Spleen (tissue), 11 donors: ENCODE measurements around the gene DLG2. TPM values are rescaled to one million over a fixed set of nuclear protein-coding genes. Genes with fewer than 3 reads are reported as not detected.

Experiments used
- DNase-seq: peaks from one replicate; pipeline ENCODE4 v3.0.0-alpha.2; 2020
- H3K27ac ChIP-seq, 8 donors: fragments of 200-600 bp; sonication (generic) in 7 of 8; 1 replicate in 4 of 8; 2 replicates in 4 of 8; pipeline versions ENCODE4 v1.5.0 to v1.8.0; 2016 to 2021; ENCODE audit warnings: inconsistent platforms in 4 of 8, mild to moderate bottlenecking in 4 of 8, moderate library complexity in 1 of 8
- H3K27me3 ChIP-seq, 7 donors: fragments of 200-600 bp; sonication (generic) in 6 of 7; replicated peaks in 1 of 7; 1 replicate in 4 of 7; 2 replicates in 3 of 7; pipeline versions ENCODE4 v1.5.0 to v1.8.0; 2016 to 2021; ENCODE audit warnings: inconsistent platforms in 3 of 7, mild to moderate bottlenecking in 1 of 7
- H3K36me3 ChIP-seq, 6 donors: fragments of 200-600 bp; sonication (generic) in 5 of 6; 1 replicate in 4 of 6; 2 replicates in 2 of 6; pipeline versions ENCODE4 v1.5.0 to v1.8.0; 2016 to 2021; ENCODE audit warnings: inconsistent platforms in 2 of 6
- H3K4me1 ChIP-seq, 6 donors: fragments of 200-600 bp; sonication (generic) in 5 of 6; 1 replicate in 3 of 6; 2 replicates in 3 of 6; pipeline versions ENCODE4 v1.5.0 to v1.8.0; 2016 to 2021; ENCODE audit warnings: inconsistent platforms in 3 of 6
- H3K4me3 ChIP-seq, 8 donors: fragments of 200-600 bp; sonication (generic) in 7 of 8; 1 replicate in 4 of 8; 2 replicates in 4 of 8; pipeline versions ENCODE4 v1.5.0 to v1.8.0; 2016 to 2021; ENCODE audit warnings: inconsistent platforms in 4 of 8, mild to moderate bottlenecking in 4 of 8, moderate library complexity in 2 of 8
- H3K9me3 ChIP-seq, 8 donors: fragments of 200-600 bp; sonication (generic) in 7 of 8; 1 replicate in 4 of 8; 2 replicates in 4 of 8; pipeline versions ENCODE4 v1.5.0 to v1.8.0; 2016 to 2021; ENCODE audit warnings: inconsistent platforms in 4 of 8
- CTCF ChIP-seq, 11 experiments: fragments of 200-600 bp in 7 of 11; fragments of 450-650 bp in 4 of 11; sonication (generic) in 4 of 11; IDR thresholded peaks in 8 of 11; conservative IDR thresholded peaks in 3 of 11; 1 replicate in 7 of 11; 2 replicates in 4 of 11; pipeline versions ENCODE4 v1.4.0 to v1.8.0; 2016 to 2021; ENCODE audit warnings: antibody characterized with exemption in 11 of 11, inconsistent platforms in 4 of 11, mild to moderate bottlenecking in 1 of 11
- POLR2A ChIP-seq, 3 donors: fragments of 450-650 bp; IDR thresholded peaks; one replicate each; pipeline ENCODE4 v1.5.1; 2017; ENCODE audit warnings: antibody characterized with exemption in 3 of 3, mild to moderate bottlenecking in 1 of 3
- POLR2AphosphoS5 ChIP-seq, 3 donors: sonication (generic); formaldehyde crosslinking; IDR thresholded peaks; one replicate each; pipeline ENCODE4 v1.5.1; 2017; ENCODE audit warnings: antibody characterized with exemption in 3 of 3
- WGBS, 5 donors: extraction: QIAGEN DNeasy Blood & Tissue Kit in 3 of 5; methylation state at CpG; one replicate each; pipeline versions ENCODE4 v1.1.5 to v1.1.7; 2013 to 2018; 5-methylcytosine and 5-hydroxymethylcytosine counted together
- intact Hi-C: fragments of 100-400 bp; cut with DNase I; formaldehyde crosslinking; loops from one replicate; pipeline ENCODE4 v1.15.0; 2023; ENCODE audit warnings: low total_unique reads
- polyA plus RNA-seq, 3 donors: library from polyadenylated mRNA; stranded (reverse); fragments of 200-250 nt; gene quantifications; one replicate each; pipeline ENCODE4 v1.2.1, GENCODE V29; 2013
- total RNA-seq, 7 donors: library from RNA; depleted of rRNA in 3 of 7; stranded (reverse); fragments of >200 nt in 3 of 7; fragmentation: NEBNext Ultra II Directional in 4 of 7; extraction: Animal tissue kit (Norgen Biotek cat#: 25700) in 4 of 7; gene quantifications; one replicate each; pipeline versions ENCODE4 v1.1.0 to v1.2.1, GENCODE V29; 2016 to 2021
- donor health status: healthy with polysubstance abuse.
- donor health status: DM: no; HTN: no; CAD: no; lungs with moderate emphysema.
- donor health status: DM: no; HTN: no; CAD: no.
- donor health status: Bipolar disorder and iron deficiency.
- donor health status: healthy.
- donor health status: DM: no; HTN: no; CAD: no.
- donor health status: DM: yes; HTN: yes; CAD: no.

The DLG2 gene
- total and polyA plus RNA-seq, 10 donors = 0.43 to 12.7 (median 7.9) TPM

GRCh38 chr11:83694191-83694910 is 1932.8 kb downstream of the DLG2 start:
- no peak for TF ChIP-seq CTCF (IDR thresholded peaks at IDR 0.05 in 8 of 11, conservative IDR thresholded peaks at IDR 0.05 in 3 of 11)
- TF ChIP-seq POLR2A (IDR thresholded peaks at IDR 0.05) = no peak
- H3K36me3 ChIP-seq = no peaks in the 10 kb centered on the region
- H3K9me3 ChIP-seq = no peaks in the 10 kb centered on the region
- no peaks in the 10 kb centered on the region for H3K4me1 ChIP-seq
- intact Hi-C loops = no loop called here
- no peak overlapping the region for H3K4me3 ChIP-seq
- WGBS, 5 donors = 59 to 71% (median 70%) methylated on average over 10 of the region's 10 CpGs
- DNase-seq = no peak
- H3K27me3 ChIP-seq = no peaks in the 10 kb centered on the region
- H3K27ac ChIP-seq = no peak overlapping the region

- DNase-seq = no peak
- no peak for TF ChIP-seq CTCF (IDR thresholded peaks at IDR 0.05 in 8 of 11, conservative IDR thresholded peaks at IDR 0.05 in 3 of 11)
- 71 to 86% (median 77%) methylated on average over 8 of the region's 8 CpGs for WGBS, 5 donors
These were observed 1933.7 kb downstream of the DLG2 start for GRCh38 chr11:83693306-83693992.

DNA sequence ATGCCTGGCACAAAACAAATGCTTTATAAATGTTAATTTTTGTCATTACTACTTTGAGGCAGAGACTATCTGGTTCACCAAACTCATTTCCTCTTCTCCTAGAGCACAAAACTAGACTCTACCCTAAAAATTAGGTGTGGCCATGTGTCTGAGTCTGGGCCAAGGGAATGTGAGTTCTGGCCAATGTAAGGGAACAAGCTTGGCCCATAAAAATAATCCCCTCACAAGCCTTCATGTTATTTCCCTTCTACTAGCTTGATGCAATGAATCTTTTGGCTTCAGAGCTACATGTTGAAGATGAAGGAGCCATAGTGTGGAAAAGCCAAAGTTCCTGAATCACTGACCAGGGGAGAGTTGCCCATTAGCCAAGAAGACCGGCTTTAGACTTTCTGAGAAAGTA is 1934.5 kb downstream of the DLG2 start:
- H3K27ac ChIP-seq = no peak overlapping the region
- no peaks in the 10 kb centered on the region for H3K36me3 ChIP-seq
- H3K4me3 ChIP-seq = no peak overlapping the region
- intact Hi-C loops = no loop called here
- no peak for DNase-seq
- no peaks in the 10 kb centered on the region for H3K9me3 ChIP-seq
- TF ChIP-seq CTCF (IDR thresholded peaks at IDR 0.05 in 8 of 11, conservative IDR thresholded peaks at IDR 0.05 in 3 of 11) (no peak), POLR2AphosphoS5 (IDR thresholded peaks at IDR 0.05) (no peak), POLR2A (IDR thresholded peaks at IDR 0.05) (no peak)
- no peaks in the 10 kb centered on the region for H3K4me1 ChIP-seq
- H3K27me3 ChIP-seq = no peaks in the 10 kb centered on the region
- 79 to 90% (median 84%) methylated on average over 1 of the region's 1 CpG for WGBS, 5 donors

More at GRCh38 chr11:83693306-83693992, 1933.7 kb downstream of the DLG2 start:
- Histone ChIP-seq H3K27ac (no peak overlapping the region), H3K9me3 (no peaks in the 10 kb centered on the region), H3K27me3 (no peaks in the 10 kb centered on the region), H3K4me3 (no peak overlapping the region), H3K4me1 (no peaks in the 10 kb centered on the region), H3K36me3 (no peaks in the 10 kb centered on the region)
- intact Hi-C loops = no loop called here

DNA sequence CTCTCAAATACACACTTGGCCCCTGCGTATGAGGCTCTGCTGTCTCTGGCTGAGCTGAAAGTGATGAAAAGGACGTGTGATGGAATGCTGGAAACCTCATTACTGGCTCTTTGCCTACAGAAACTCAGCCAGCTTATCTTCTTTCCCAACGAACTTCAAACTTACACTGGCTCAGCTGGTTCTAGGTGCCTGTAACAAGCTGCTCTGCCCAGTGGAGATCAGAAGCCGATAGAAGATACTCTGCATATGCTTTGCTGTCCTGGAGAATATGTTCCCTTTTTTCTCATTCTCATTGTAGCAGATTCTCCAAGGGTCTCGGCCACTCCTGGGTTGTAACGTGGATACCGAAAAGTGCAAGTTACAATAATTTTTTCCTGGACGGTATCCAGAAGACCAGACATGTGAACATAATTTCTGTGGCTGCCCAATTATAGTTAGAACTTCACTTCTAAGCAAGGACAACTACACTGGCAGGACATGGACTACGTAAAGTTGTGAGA is 1935.6 kb downstream of the DLG2 start:
- DNase-seq = no peak
- Histone ChIP-seq H3K36me3 (no peaks in the 10 kb centered on the region), H3K27me3 (no peaks in the 10 kb centered on the region), H3K27ac (no peak overlapping the region), H3K9me3 (no peaks in the 10 kb centered on the region), H3K4me3 (no peak overlapping the region), H3K4me1 (no peaks in the 10 kb centered on the region)
- TF ChIP-seq POLR2A (IDR thresholded peaks at IDR 0.05) (no peak), POLR2AphosphoS5 (IDR thresholded peaks at IDR 0.05) (no peak), CTCF (IDR thresholded peaks at IDR 0.05 in 8 of 11, conservative IDR thresholded peaks at IDR 0.05 in 3 of 11) (no peak)
- 63 to 79% (median 75%) methylated on average over 9 of the region's 9 CpGs for WGBS, 5 donors
- intact Hi-C loops = no loop called here
